GM18498 (cell line): Measurements from ENCODE around the gene PSG3.
"Not testable (repeated sequence)": the region's sequence is repeated elsewhere in the genome, so short reads cannot be mapped to it uniquely, and the experiment has no call there.

Source experiments
- ATAC-seq: cut with Tn5 transposase; IDR thresholded peaks from one replicate; pipeline ENCODE4 v1.9.1; 2021; ENCODE audit warnings: mild to moderate bottlenecking, moderate library complexity; ENCODE audit not compliant: unreplicated experiment

PSG3 gene

GRCh38 chr19:42695811-42696503 is 44.3 kb downstream of the PSG3 start:
- ATAC-seq, result no peak

GRCh38 chr19:42693760-42694350 is 46.4 kb downstream of the PSG3 start:
- ATAC-seq, result no peak

- ATAC-seq, result no peak
Observed at GRCh38 chr19:42683917-42684513, 56.3 kb downstream of the PSG3 start.

GRCh38 chr19:42676326-42676725 is 64.0 kb downstream of the PSG3 start:
- ATAC-seq, result not testable (repeated sequence)

GRCh38 chr19:42674549-42674948 is 65.7 kb downstream of the PSG3 start:
- ATAC-seq, result not testable (repeated sequence)
